Prostate gland (tissue), 2 donors: Measurements from ENCODE around the gene SNX4. TPM values are rescaled to one million over a fixed set of nuclear protein-coding genes. Genes with fewer than 3 reads are reported as not detected.

Experiments
- DNase-seq: peaks from one replicate; pipeline ENCODE4 v3.0.0-alpha.2; 2019; ENCODE audit warnings: low spot score
- H3K27ac ChIP-seq, 2 donors: fragments of 200-600 bp; sonication (generic); 2 replicates each; pipeline ENCODE4 v1.5.1; 2017 to 2019
- H3K27me3 ChIP-seq: fragments of 200-600 bp; sonication (generic); replicated peaks from 2 replicates; pipeline ENCODE4 v1.5.1; 2019; ENCODE audit not compliant: insufficient read depth
- H3K36me3 ChIP-seq, 2 donors: fragments of 200-600 bp; sonication (generic); 1 replicate in 1 of 2; 2 replicates in 1 of 2; pipeline versions ENCODE4 v1.5.1 to v1.8.1; 2017 to 2019
- H3K4me1 ChIP-seq: fragments of 200-600 bp; sonication (generic); replicated peaks from 2 replicates; pipeline ENCODE4 v1.5.1; 2019
- H3K4me3 ChIP-seq, 2 donors: fragments of 200-600 bp; sonication (generic); 2 replicates each; pipeline ENCODE4 v1.5.1; 2017 to 2019
- H3K9me3 ChIP-seq: fragments of 200-600 bp; sonication (generic); 2 replicates; pipeline ENCODE4 v1.5.1; 2017
- CTCF ChIP-seq, 4 experiments: fragments of 200-600 bp in 2 of 4; fragments of 450-650 bp in 2 of 4; sonication (generic) in 2 of 4; IDR thresholded peaks; 1 replicate in 3 of 4; 2 replicates in 1 of 4; pipeline ENCODE4 v1.5.1; 2016 to 2019; ENCODE audit warnings: antibody characterized with exemption in 4 of 4, mild to moderate bottlenecking in 2 of 4, moderate library complexity in 2 of 4
- POLR2A ChIP-seq: fragments of 450-650 bp; IDR thresholded peaks from one replicate; pipeline ENCODE4 v1.6.1; 2016; ENCODE audit warnings: antibody characterized with exemption, mild to moderate bottlenecking
- POLR2AphosphoS5 ChIP-seq: sonication (generic); formaldehyde crosslinking; IDR thresholded peaks from one replicate; pipeline ENCODE4 v1.6.1; 2017; ENCODE audit warnings: antibody characterized with exemption
- WGBS: methylation state at CpG from one replicate; pipeline ENCODE4 v1.1.5; 2018; 5-methylcytosine and 5-hydroxymethylcytosine counted together
- intact Hi-C: fragments of 100-400 bp; cut with DNase I; formaldehyde crosslinking; loops from one replicate; pipeline ENCODE4 v1.14.2; 2022
- total RNA-seq, 2 donors: library from RNA; depleted of rRNA; stranded (reverse); fragments of >200 nt; gene quantifications; one replicate each; pipeline ENCODE4 v1.1.0, GENCODE V29; 2016

SNX4 gene
- total RNA-seq, 2 donors from 2014 or later = 50.7 to 60.0 TPM

- Histone ChIP-seq H3K36me3 (no peaks in the 10 kb centered on the region), H3K27ac (no peak overlapping the region), H3K4me1 (no peaks in the 10 kb centered on the region), H3K27me3 (no peaks in the 10 kb centered on the region), H3K9me3 (no peaks in the 10 kb centered on the region), H3K4me3 (no peak overlapping the region)
- intact Hi-C loops = loop anchor here (10.0 kb wide), 2 partner anchors 267 to 667 kb away; no protein-coding TSS in a partner anchor
- TF ChIP-seq POLR2AphosphoS5 (no peak), POLR2A (no peak), CTCF (IDR thresholded peaks at IDR 0.05) (no peak)
- DNase-seq = no peak
- WGBS = 96% methylated on average over 2 of the region's 2 CpGs
Observed at GRCh38 chr3:125431391-125431790, 88.6 kb downstream of the SNX4 start.

- no peaks in the 10 kb centered on the region for H3K36me3 ChIP-seq
- no peak for DNase-seq
- no peaks in the 10 kb centered on the region for H3K27me3 ChIP-seq
- H3K9me3 ChIP-seq = no peaks in the 10 kb centered on the region
- H3K4me1 ChIP-seq = no peaks in the 10 kb centered on the region
- intact Hi-C loops = no loop called here
- H3K27ac ChIP-seq = no peak overlapping the region
- WGBS = 42% methylated on average over 7 of the region's 7 CpGs
- no peak overlapping the region for H3K4me3 ChIP-seq
- TF ChIP-seq POLR2AphosphoS5 (no peak), CTCF (IDR thresholded peaks at IDR 0.05) (no peak), POLR2A (no peak)
Observed at GRCh38 chr3:125428216-125428830, 91.7 kb downstream of the SNX4 start.

- TF ChIP-seq CTCF (IDR thresholded peaks at IDR 0.05) (no peak), POLR2A (no peak), POLR2AphosphoS5 (no peak)
- H3K4me1 ChIP-seq = no peaks in the 10 kb centered on the region
- no peaks in the 10 kb centered on the region for H3K36me3 ChIP-seq
- no peaks in the 10 kb centered on the region for H3K27me3 ChIP-seq
- no peak for DNase-seq
- WGBS = 82% methylated on average over 4 of the region's 4 CpGs
- no peak overlapping the region for H3K4me3 ChIP-seq
- no peaks in the 10 kb centered on the region for H3K9me3 ChIP-seq
- no peak overlapping the region for H3K27ac ChIP-seq
- intact Hi-C loops = no loop called here
Observed at GRCh38 chr3:125418306-125418705, 101.7 kb downstream of the SNX4 start.

GRCh38 chr3:125416235-125416634 is 103.8 kb downstream of the SNX4 start:
- H3K9me3 ChIP-seq = no peaks in the 10 kb centered on the region
- no peaks in the 10 kb centered on the region for H3K36me3 ChIP-seq
- H3K4me1 ChIP-seq = no peaks in the 10 kb centered on the region
- H3K27ac ChIP-seq = no peak overlapping the region
- 87% methylated on average over 3 of the region's 3 CpGs for WGBS
- H3K4me3 ChIP-seq = no peak overlapping the region
- H3K27me3 ChIP-seq = no peaks in the 10 kb centered on the region
- intact Hi-C loops = no loop called here
- TF ChIP-seq POLR2AphosphoS5 (no peak), CTCF (IDR thresholded peaks at IDR 0.05) (no peak), POLR2A (no peak)
- no peak for DNase-seq

- H3K27ac ChIP-seq = no peak overlapping the region
- WGBS = 61% methylated on average over 8 of the region's 8 CpGs
- H3K4me1 ChIP-seq = no peaks in the 10 kb centered on the region
- H3K9me3 ChIP-seq = no peaks in the 10 kb centered on the region
- no peak for DNase-seq
- no peak overlapping the region for H3K4me3 ChIP-seq
- intact Hi-C loops = no loop called here
- H3K36me3 ChIP-seq = no peaks in the 10 kb centered on the region
- no peaks in the 10 kb centered on the region for H3K27me3 ChIP-seq
- TF ChIP-seq POLR2AphosphoS5 = no peak
- TF ChIP-seq POLR2A = no peak
- no peak for TF ChIP-seq CTCF (IDR thresholded peaks at IDR 0.05)
Observed at GRCh38 chr3:125414669-125415068, 105.3 kb downstream of the SNX4 start.
